Measurements from ENCODE around the gene PTOV1. TPM values are rescaled to one million over a fixed set of nuclear protein-coding genes. Genes with fewer than 3 reads are reported as not detected.

Gene PTOV1
- 78.4 TPM for total RNA-seq

DNA sequence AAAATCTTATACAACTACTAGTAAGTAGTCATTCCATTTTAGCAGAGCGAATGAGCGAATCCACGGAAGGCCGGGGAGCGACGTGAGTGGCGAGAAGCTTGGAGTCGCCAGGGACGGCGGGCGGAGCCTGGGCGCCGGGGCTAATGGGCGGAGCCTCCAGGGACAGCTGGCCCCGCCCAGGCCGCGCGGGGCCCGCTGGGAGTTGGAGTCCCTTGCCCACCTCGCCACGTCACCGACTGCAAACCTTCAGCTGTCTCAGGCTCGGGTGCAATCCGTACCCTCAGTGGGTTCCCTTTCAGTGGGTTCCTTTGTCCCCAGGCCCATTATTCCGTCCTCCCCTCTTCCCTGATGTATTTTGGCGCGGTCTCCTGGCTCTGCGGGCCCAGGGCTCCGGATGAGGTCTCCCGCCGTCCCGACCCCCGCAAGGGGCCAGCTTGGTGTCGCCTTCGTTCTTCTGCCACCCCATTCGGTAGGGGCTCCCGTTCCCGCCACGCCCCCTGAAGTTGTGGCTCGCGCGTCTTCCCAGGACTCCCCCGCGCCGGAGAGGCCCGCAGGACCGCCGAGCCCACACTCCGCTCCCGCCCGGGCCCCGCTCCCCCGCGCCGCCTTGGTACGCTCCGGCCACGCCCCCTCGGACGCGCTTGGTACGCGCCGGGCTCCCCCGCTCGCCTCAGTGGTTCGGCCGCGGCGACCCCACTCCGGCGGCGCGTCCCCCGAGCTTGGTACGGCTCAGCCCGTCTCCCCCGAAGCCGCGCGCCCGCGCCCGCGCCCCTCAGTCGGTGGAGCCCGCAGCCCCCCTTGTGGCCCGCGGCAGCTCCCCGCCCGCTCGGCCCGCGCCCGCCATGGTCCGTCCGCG is at the start of gene PTOV1:
Gene PTOV1, plus strand, starts transcription at position 673 of the 856 bp plus-strand sequence.
- peak; percentile 96 for DNase-seq

DNA sequence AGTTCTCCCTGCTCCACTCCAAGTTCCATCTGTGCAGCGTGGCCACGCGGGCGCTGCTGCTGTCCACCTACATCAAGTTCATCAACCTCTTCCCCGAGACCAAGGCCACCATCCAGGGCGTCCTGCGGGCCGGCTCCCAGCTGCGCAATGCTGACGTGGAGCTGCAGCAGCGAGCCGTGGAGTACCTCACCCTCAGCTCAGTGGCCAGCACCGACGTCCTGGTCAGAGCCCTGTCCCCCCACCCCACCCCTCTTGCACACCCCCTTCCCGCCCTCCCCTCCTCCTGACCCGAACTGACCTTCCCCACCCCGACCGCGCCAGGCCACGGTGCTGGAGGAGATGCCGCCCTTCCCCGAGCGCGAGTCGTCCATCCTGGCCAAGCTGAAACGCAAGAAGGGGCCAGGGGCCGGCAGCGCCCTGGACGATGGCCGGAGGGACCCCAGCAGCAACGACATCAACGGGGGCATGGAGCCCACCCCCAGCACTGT is 49.5 kb upstream of the PTOV1 start:
- DNase-seq, result no peak

DNA sequence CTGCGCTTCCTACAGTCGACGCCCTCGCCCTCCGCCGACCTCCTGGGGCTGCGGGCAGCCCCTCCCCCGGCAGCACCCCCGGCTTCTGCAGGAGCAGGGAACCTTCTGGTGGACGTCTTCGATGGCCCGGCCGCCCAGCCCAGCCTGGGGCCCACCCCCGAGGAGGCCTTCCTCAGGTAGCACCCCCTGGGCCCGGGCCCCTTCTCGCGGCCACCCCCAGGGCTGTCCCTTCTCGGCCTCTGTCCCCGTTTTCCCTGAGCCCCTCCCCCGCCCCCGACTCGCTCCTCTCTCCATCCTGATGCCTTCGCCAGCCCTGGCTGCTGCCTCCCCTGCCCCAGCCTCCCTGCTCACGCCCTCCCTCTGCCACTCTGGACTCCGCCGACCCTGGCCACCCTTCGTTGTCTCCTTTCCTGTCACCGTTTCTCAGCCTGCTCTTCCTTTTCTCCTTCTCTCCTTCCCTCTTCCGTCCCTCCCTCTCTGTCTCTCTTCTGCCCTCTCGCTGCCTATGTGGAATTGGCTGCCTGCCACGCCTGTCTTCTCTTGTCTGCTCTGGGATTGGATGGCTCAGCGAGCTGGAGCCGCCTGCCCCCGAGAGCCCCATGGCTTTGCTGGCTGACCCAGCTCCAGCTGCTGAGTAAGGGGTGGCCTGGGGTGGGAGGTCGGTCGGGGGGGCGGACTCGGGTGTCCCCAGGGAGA is 48.8 kb upstream of the PTOV1 start:
- peak; percentile 97 for DNase-seq

DNA sequence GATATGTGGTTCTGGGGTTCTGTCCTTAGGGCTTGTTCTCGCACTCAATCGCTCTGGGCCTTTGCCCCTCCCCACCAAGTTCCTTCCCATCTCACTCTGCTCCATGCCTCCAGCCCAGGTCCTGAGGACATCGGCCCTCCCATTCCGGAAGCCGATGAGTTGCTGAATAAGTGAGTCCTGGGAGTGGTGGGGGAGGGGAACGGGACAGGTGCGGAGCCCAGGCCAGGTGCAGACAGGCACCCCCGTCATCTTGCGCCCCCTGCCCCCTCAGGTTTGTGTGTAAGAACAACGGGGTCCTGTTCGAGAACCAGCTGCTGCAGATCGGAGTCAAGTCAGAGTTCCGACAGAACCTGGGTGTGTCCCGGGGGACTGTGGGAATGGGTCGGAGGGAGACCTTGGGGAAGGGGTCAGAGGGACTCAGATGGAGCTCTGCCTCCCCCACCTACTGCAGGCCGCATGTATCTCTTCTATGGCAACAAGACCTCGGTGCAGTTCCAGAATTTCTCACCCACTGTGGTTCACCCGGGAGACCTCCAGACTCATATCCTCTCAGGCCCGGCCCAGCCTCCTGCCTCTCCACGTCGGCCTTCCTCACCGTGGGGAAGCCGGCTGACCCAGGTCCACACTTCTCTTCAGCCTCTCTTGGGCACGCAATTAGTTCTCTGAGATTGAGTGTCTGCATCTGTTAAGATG is 48.0 kb upstream of the PTOV1 start:
- DNase-seq, result no peak

DNA sequence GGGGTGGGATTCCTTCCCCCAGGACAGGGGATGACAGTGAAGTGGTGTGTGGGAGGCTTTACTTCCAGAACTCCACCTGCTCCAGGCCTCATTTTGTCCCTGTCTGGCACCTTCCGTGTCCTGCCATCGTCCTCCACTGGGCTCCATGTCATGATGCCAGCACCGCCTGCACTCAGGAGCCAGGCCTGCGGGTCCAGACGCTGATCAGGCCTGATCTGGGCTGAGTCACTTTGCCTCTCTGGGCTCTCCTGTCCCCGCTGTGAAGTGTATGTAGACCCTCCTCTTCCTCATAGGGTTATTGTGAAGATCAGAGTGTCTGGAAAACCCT is 47.5 kb upstream of the PTOV1 start:
- DNase-seq, result no peak

DNA sequence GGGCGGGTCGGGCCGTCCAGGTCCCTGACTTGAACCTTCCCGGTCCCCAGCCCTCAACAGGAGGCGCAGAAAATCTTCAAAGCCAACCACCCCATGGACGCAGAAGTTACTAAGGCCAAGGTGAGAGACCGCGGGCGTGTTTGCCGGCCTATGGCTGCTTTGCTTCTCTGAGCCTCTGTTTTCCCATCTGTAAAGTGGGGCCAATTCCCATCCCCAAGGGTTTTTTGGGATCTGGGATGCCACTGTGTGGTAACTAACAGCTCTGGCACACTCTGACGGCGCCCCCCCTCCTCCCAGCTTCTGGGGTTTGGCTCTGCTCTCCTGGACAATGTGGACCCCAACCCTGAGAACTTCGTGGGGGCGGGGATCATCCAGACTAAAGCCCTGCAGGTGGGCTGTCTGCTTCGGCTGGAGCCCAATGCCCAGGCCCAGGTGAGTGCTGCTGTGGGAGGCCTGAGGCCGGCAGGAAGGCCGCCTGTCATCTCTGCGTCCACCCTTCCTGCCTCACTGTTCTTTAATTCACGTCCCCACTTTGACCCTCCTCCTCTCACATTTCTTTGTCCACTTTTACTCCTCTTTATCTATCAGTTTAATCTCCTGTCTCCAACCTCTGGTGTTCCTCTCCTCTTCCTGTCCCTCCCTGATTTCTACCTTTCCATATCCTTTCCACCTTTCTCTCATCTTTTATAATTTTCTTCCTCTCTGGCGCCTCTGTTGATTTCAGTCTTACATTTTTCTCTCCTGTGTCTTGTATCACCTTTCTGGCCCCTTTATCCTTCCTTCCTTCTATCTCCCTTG is 44.9 kb upstream of the PTOV1 start:
- no peak for DNase-seq

DNA sequence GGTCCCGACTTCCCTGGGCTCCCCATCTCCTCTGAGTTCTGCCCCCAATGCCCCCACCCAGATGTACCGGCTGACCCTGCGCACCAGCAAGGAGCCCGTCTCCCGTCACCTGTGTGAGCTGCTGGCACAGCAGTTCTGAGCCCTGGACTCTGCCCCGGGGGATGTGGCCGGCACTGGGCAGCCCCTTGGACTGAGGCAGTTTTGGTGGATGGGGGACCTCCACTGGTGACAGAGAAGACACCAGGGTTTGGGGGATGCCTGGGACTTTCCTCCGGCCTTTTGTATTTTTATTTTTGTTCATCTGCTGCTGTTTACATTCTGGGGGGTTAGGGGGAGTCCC is 44.4 kb upstream of the PTOV1 start:
- no peak for DNase-seq

DNA sequence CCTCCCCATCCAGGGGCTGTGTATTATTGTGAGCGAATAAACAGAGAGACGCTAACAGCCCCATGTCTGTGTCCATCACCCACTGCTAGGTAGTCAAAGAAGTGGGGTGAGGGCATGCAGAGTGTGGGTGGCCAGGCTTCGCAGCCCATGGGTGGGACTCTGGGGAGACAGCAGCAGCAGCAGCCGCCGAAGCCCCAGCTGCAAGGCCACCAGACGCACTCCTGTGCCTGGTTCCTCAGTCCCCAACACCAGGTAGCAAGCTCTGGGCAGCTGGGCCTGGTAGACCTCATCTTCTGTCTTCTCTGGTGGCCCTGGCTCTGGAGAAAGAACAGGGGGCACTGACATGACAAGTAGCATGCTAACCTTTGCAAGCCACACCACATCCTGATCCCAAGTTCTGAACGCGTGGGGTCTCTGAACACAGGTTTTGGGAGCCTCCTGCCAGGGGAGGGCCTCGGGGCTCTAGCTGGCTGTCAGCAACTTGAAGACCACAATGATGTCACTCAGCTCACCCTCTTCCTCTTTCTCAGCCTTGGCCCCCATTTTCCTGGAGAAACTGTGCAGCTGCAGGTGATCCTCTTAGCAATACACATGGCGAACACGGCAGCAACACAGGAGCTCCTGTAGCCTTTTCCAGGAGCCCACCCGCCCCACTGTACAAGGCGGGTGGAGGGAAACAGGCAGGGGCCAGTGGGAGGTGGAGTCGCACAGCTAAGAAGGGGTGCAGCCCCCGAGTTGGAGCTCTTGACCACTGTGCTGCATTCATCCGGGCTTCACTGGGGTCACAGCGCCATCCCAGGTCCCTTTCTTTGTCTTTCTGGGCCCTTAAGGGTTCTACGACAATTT is 43.7 kb upstream of the PTOV1 start:
- no peak for DNase-seq

DNA sequence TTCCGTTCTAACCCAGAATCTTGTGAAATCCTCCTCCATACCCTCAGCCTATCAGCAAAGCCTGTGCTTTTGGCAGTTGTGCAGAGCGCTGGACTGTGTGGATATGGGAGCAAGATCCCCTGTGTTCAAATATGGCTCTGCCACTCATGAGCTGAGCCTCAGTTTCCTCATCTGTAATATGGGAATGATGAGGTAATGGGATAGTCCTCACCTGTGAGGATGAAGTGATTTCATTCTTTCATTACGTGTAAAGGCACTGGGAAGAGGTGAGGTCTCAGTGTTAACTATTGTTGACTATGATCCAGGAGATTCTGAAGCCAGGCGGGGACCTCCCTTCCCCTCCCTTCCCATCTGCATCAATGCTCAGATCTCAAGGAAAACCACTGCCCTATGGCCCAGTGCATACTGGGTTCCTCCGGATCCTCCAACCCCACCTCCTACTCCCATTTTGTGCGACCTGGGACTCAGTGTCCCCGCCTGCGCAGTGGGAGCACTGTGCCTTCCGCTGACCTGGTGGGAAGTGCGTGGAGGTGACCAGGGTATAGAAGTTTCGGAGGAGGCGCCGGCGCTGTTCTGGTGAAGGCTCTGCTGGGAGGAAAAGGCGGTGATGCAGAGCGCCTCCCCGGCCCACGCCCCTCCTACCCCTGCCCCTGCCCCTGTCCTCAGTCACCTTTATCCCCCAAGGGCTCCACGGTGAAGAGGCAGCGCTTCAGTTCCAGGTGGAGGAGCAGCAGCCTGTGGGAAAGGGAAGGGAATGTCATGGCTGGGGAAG is 42.9 kb upstream of the PTOV1 start:
- no peak for DNase-seq

DNA sequence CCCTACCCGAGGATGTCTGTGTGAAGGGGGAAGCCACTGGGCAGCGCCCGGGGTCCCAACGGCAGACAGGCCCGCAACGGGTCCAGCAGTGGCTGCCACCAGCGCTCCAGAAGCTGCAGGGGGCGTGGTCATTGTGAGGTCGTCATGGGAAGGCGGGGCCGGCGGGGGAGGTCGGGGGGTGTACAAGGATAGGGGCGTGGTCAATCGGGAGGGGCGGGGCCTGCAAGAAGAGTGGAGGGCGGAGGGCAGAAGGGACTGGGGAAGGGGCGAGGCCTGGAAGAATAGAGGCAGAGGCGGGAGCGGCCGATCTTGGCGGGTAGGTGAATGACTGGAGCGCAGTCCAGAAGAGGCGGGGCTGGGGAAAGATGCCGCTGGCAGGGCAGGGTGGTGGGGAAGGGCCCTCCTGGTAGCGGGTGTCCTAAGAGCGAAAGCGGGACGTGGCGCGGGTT is 42.2 kb upstream of the PTOV1 start:
- DNase-seq, result peak; percentile 96

DNA sequence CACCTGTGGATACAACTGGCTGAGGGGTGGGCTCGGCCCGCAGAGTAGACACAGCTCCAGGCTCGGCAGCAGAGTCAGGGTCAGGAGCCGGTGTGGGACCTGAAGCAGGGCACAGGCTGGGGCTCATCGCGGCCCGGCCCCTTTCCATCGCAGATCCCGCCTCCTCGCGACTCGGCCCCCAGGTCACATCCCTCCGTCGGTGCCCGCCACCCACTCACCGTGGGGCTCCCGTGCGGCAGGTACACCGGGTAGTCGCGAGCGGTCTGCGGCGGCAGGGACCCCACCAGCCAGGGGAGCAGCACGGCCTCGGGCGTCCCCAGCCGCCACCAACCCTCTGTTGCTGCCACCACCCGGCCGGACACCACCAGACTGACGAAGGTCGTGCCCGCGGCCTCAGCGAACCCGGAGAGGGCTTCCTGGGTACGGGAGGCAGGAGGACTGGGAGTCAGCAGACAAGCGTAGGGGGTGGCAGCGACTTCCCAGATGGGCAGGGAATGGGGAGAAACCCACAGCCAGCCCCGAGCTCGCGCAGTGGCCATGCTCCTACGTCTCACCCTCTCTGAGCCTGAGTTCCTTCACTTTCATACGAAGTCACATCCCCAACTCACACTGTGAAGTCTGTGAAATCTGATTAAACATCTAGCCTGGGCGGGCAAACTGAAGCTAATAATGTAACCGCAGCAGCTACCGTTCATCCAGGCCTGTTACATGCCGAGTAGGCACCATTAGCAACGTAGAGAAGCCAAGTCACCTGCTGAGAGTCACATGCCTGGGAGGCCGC is 41.6 kb upstream of the PTOV1 start:
- peak; percentile 37 for DNase-seq

DNA sequence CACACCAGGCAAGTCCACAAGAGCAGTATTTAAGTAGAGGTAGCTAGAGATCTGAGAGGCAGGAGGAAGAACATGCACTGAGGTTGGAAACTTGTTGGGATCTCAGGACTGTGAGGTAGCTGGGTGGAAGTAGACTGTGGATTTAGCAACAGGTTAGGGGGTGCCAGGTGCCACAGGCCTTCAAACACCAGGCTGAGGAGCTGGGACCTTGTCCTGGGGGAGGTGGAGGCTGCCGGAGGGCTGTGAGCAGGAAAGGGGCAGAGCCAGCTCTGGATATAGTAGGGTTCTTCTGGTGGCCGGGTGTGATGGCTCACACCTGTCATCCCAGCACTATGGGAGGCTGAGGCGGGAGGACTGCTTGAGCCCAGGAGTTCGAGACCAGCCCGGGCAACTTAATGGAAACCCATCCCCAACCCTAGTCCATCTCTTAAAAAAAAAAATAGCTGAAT is 41.0 kb upstream of the PTOV1 start:
- no peak for DNase-seq

DNA sequence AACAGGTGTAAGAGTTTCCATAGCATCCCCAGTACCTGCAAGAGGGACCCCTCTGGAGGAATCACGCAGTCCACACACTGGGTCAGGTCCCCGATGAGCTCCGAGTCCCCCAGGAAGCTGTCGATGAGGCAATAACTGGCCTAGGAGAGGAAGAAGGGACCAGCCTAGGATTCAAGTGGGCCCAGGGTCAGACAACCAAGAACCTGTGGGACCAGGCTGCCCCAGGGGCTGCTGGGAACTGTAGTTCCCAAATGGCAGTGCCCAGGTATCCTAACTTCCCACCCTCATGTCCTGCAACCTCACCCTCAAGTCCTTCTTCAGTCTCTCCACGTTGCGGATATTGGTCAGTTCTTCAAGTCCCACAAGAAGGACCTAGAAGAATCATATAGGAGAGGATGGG is 39.6 kb upstream of the PTOV1 start:
- DNase-seq, result no peak

DNA sequence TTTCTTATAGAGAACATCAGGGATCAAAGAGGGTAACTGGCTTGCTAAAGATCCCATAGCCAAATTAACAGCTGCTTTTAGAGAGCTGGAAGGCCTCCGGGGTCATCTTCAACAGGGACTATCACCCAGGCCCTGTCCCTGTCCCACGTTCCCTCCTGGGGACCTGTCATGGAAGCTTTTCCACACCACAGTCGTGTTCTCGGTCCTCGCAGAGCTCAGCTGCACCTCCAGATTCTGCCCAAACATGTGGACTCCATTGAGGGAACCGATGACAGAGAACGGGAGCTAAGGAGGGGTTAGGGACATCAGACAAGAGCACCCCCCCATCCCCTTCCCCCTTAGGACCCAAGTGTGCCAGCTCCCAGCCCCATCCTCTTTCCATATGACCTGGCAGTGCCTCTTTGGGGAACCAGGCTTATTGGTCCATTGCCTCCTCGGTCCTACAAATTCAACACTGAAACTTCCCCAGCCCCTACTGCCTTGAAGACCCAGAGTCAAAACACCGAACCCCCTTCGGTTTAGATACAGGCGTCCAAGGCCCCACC is 38.4 kb upstream of the PTOV1 start:
- no peak for DNase-seq

DNA sequence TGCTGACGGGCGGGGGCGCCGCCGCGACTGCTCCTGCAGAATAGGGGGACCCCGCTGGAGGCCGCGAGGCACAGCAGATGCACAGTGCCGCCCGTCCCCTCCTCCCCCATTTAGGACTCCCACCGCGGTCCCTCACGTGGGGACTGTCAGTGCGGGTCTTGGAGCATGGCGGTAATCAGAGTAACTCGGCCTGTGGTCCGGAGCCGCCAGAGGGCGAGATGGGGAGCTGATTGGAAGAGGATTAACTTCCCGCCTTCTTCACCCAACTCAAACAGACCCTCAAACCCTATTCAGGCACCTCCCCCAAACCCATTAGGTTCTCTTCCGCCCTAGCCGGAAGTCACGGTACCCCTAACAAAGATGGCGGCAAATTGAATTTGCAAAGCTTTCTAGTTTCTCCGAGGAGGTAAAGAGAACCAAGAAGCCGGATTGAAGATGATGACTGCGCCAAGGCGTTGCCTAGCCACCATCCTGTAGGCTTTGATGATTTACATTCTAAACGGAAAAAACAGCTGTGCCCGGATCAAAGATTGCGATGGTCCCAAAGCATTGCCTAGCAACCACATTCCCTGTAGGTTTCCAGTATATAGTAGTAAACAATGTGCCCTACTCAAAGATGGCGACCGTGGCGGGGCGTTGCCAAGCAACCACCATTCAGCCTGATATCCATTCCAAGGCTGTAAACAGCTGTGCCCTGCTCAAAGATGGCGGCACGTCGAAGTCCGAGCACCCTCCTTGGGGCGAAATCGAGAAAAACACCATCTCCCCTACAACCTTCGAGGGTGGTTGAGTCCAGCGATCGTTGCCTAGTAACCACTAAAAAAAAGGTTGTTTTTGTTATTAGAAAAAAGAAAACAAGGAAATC is 37.7 kb upstream of the PTOV1 start, which contains the start of gene FUZ:
Gene FUZ, minus strand, starts transcription at position 296 of the 865 bp plus-strand sequence. Its CDS starts 186 bp downstream, at position 110.
- peak; percentile 99 for DNase-seq

DNA sequence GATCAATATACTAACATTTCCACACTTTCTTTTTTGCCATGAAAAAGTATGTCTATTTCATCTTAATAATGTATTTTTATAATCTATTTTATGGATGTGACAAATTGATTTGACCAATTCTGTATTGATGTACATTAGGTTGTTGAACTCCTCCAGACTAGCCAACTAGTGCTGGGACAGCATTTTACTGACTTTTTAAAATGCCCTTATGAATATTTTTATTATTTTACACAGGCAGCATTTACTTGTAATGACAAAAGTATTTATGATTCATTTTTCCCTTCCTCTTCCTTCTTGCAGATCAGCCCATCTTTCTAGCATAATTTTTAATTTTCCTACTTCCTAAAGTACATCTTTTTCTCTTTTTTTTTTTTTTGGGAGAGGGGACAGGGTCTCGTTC is 36.9 kb upstream of the PTOV1 start:
- no peak for DNase-seq

DNA sequence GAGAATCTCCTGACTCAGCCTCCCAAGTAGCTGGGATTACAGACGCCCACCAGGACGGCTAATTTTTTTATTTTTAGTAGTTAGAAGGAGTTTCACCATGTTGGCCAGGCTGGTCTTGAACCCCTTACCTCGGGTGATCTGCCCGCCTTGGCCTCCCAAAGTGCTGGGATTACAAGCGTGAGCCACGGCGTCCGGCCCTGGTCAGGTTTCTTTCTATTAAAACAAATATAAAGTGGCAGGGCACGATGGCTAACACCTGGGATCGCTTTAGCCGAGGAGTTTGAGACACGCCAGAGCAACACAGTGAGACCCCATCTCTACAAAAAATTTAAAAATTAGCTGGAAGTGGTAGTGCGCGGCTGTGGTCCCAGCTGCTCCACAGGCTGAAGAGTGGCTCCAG is 34.4 kb upstream of the PTOV1 start:
- peak; percentile 45 for DNase-seq
